H1 (cell line): ENCODE results near the gene RAB36. TPM values are rescaled to one million over a fixed set of nuclear protein-coding genes. Genes with fewer than 3 reads are reported as not detected.

ENCODE experiments used
- SIN3A ChIP-seq, 2 experiments: IDR thresholded peaks in 1 of 2; conservative IDR thresholded peaks in 1 of 2; 2 replicates each; pipeline ENCODE4 v1.6.1; 2011 to 2012; ENCODE audit warnings: low read length in 2 of 2, improper control_type of control experiment in 1 of 2, low read depth in 1 of 2, mild to moderate bottlenecking in 1 of 2
- YY1 ChIP-seq: IDR thresholded peaks from 2 replicates; pipeline ENCODE4 v1.6.1; 2011; ENCODE audit warnings: low read depth, mild to moderate bottlenecking, low read length
- polyA plus RNA-seq, 7 experiments: library from polyadenylated mRNA; depleted of rRNA in 3 of 7; stranded (reverse) in 5 of 7; unstranded in 2 of 7; fragments of >200 nt in 5 of 7; fragments of 200-250 nt in 2 of 7; gene quantifications; 1 replicate in 5 of 7; 2 replicates in 1 of 7; 4 replicates in 1 of 7; pipeline versions ENCODE4 v1.2.1 to v1.2.3, GENCODE V29; 2011 to 2013; ENCODE audit warnings: missing spikeins in 2 of 7, mixed read lengths in 2 of 7
- total RNA-seq: library from RNA; stranded (reverse); fragmentation: NEBNext Ultra II Directional; extraction: Animal tissue kit (Norgen Biotek cat#: 25700); gene quantifications from 2 replicates; pipeline ENCODE4 v1.2.1, GENCODE V29; 2021

The RAB36 gene
- total and polyA plus RNA-seq, 2 of the 8 experiments (the other 6 are each of a cell fraction or from before 2014, with no cell fraction given) = 1.0 to 1.5 TPM

DNA sequence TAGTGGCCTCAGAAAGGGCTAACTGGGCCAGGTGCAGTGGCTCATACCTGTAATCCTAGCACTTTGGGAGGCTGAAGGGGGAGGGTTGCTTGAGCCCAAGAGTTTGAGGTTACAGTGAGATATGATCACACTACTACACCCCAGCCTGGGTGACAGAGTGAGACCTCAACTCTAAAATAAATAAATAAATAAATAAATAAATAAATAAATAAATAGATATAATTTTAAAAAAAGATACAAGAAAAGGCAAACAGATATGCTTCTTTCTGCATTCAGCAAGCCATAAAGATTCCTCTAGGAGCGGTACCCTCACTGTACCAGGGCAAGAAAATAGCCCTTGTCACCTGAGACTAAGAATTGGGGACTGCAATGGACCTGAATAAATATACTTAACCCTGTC lies 2.2 kb upstream of the RAB36 start (continued):
- TF ChIP-seq SIN3A (conservative IDR thresholded peaks at IDR 0.05 in 1 of 2, IDR thresholded peaks at IDR 0.05 in 1 of 2; ENCODE audit: low read depth in 1 of 2, low read length in 2 of 2) (no peak), YY1 (no peak)
